NCI-H526 (cell line): ENCODE results near the gene C1orf185.
"Not testable (repeated sequence)": the region's sequence is repeated elsewhere in the genome, so short reads cannot be mapped to it uniquely, and the experiment has no call there.

ENCODE experiments used
- DNase-seq, 2 experiments: peaks; one replicate each; lab custom pipeline; 2025; lab: John Stamatoyannopoulos, UW

The C1orf185 gene

DNA sequence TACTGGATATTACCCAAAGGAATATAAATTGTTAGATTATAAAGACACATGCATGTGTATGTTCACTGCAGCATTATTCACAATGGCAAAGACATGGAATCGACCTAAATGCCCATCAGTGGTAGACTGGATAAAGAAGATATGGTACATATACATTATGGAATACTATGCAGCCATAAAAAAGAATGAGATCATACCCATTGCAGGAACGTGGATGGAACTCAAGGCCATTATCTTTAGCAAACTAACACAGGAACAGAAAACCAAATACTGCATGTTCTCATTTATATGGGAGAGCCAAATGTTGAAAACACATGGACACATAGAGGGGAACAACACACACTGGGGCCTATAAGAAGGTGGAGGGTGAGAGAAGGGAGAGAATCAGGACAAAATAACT is 35.7 kb downstream of the C1orf185 start:
- not testable (repeated sequence) for DNase-seq

DNA sequence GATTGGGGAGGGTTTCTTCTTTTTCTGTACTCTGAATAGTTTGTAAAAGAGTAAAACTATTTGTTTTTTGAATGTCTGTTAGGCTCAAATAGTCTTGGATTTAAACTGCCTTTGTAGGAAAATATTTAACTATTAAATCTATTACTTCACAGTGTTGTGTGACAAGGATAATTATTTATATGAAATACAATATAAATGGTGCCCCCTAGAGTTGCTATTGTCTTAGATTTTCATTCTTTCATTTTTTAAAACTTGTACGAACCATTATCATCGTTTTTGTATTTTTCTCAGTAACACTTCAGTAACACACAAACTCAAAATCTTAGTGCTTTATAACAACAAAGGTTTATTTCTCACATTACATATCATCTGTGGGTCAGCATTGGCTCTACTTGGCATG is 37.4 kb downstream of the C1orf185 start:
- DNase-seq = no peak

DNA sequence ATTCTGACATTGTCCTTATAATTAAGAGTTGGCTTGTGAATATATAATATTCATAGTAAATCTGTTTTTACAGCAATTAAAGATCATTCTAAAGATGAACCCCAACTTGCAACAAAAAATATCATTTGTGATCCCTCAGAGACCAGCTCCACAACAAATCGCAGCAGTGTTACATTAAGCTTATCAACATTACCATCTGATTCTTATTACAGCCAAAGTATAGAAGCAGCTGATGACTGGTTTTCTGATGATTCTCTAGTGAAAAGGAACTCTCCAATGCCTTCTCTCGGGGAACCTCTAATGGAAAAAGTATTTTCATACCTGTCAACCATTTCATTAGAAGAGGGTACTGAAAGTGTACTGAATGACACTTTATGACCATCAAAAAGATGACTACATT is 45.4 kb downstream of the C1orf185 start:
- DNase-seq = no peak

DNA sequence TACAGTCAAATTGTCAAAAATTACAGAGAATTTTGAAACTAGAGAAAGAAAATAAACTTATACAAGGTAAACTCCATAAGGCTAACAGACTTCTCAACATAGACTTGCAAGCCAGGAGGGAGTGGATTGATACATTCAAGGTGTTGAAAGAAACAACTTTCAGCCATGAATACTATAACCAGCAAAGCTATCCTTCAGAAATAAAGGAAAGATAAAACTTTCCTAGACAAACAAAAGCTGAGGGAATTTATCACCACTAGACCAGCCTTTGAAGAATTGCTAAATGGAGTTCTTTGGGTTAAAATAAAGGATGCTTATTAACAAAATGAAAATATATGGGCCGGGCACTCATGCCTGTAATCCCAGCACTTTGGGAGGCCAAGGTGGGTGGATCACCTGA is 52.7 kb downstream of the C1orf185 start:
- no peak for DNase-seq

DNA sequence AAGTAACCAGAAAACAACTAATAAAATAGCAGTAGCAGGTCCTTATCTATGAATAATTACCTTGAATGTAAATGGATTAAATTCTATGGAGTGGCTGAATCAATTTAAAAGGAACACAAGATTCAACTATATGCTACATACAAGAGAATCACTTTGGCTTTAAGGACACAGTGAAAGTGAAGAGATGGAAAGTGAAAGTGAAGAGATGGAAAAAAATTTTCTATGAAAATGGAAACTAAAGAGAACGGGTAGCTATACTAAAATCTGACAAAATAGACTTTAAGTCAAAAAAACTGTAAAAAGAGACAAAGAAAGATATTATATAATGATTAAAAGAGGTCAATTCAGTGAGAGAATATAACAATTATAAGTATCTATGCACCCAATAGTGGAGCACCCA is 54.7 kb downstream of the C1orf185 start:
- no peak for DNase-seq

DNA sequence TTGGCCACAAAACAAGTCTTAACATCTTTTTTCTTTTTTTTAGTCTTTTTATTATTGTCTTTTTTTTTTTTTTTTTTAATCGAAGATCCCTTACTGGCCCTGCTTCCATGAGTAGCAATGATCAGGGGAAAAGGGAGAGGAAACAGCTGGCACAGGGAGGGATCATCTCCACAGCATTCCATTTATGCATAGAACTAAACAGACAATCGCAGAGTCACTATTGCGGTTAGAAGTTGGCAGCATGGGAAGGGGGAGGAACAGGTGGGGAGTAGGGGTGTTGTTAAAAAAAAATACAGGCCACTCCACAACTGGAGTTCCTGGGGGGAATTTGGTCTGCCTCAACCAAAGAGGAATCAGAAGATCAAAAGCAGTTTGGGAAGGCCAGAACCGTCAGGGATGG is 55.4 kb downstream of the C1orf185 start:
- DNase-seq = no peak

DNA sequence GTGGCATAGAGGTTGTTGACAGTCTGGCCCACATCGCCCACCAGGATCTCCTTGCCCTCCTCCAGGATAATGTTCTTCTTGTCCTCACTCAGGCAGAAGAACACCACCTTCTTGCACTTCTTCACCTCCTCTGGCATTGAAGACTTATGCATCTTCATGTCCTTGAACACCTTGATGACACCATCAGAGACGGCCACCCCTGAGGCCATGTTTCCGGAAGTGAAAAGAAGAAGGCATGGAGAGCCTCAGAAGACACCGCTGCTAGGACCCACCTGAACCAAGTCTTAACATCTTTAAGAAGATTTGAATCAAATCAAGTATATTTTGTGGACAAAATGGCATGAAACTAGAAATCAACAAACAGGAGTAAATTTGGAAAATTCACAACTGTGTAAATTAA is 56.2 kb downstream of the C1orf185 start:
- DNase-seq = no peak

DNA sequence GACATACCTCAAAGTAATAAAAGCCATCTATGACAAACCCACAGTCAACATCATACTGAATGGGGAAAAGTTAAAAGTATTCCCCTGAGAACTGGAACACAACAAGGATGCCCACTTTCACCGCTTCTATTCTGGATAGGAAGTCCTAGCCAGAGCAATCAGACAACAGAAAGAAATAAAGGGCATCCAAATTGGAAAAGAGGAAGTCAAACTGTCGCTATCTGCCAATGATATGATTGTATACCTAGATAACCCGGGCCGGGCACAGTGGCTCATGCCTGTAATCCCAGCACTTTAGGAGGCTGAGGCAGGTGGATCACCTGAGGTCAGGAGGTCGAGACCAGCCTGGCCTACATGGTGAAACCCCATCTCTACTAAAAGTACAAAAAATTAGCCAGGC is 60.5 kb downstream of the C1orf185 start:
- not testable (repeated sequence) for DNase-seq

DNA sequence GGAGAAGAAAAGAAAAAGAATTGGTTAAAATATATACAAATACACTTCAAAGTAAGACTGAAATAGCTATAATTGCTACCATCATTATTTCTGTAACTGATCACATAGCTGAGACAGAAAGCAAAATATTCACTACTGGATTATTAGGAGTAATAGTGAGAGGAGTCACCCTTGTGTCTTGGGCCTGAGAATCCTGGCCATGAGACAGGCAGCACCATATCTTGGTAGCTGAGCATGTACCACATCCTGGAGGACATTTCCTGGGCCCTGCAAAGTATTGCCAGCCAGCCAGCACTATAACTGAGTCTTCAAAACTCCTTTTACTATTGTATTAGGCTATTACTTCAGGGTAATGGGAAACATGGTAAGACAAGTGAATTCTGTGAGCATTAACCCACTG is 63.5 kb downstream of the C1orf185 start:
- no peak for DNase-seq

DNA sequence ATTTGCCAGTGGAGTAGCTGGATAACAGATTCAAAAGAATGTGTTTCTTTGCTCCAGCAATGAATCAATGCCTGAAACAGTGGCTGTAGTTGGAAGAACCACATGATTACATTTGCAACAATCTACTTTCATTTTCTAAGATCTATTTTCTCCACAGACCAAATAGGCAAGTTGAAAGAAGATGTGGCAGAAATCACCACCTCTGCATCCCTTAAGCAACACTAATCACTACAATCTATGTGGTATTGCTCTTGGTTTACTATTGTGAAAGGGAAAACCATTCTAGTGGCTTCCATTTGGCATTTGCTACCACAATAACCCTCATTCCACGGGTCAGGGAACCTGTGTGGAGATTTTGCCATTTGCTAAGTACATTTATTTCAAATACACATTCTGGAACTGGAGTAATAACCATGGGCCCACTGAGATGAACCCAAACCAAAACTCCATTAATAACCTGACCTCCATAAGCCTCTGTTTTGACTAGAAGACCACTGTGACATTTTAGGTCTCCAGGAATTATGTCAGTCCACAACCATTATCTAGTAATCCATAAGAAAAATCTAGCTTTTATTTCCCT is 66.3 kb downstream of the C1orf185 start:
- DNase-seq = no peak

DNA sequence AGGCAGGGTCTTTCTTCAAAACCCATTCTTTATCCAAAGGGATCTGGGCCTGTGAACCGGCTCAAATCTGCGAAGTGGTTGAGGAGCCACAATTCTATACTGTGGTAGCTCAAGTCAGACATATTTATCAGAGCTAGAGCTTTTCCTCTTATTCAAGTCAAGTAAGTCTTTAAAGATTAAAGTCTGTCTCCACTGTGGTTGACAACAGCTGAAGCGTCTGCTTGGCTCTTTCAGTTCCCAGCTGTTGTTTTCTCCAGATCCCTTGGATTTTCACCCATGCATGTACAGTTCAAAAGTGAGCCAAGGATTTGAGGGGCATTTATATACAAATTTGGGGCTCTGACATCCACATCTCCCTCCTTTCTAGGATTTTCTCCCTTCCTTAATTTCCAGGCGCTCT is 66.9 kb downstream of the C1orf185 start:
- DNase-seq = no peak

DNA sequence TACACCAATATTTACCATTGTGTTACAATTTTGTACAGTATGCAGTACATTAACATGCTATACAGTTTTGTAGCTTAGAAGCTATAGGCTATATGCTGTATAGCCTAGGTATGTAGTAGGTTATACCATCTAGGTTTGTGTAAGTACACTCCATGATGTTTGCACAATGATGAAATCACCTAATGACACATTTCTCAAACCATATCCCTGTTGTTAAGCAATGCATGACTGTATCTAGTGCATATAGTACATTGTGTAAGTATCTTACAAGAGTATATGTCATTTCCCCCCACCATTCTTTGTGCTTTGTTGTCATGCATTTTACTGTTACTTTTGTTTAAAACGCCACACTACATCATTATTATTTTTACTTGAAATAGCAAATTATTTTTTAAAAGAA is 68.3 kb downstream of the C1orf185 start:
- DNase-seq = no peak

DNA sequence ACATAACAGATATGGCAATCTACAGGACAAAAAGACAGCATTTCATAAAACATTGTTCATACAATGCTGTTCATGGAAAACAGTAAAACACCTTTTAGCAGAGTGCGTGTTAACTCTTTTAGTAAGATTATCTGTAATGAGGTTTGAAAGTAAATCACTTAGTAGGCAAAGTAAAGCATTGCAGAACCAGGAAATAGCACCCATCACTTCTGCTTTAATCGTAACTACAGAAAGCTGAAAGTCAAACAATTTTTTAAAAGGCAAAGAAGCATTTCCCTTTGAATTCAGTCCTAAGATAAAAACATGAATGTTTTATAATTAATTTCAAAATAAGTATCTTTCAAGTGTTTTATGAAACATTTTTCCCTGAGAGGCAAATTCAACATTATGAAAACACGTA is 70.8 kb downstream of the C1orf185 start:
- DNase-seq = no peak

DNA sequence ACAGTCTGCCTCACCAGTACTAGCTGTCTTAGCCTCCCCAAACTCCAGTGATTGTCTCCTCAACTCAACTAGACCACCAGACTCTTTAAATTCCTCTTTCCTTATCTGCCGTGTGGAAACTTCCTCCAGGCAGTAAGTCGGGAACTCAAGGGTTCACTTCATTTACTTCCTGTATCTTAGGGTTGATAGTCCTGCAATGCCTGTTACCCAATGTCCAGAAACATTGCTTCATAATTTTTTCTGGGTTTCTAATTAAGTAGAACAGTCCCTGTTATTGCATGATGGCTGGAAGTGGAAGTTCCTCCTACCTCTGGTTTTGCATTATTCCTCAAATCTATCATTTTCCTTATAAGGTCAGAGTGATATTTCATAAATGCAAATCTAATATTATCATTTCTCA is 73.2 kb downstream of the C1orf185 start:
- no peak for DNase-seq

DNA sequence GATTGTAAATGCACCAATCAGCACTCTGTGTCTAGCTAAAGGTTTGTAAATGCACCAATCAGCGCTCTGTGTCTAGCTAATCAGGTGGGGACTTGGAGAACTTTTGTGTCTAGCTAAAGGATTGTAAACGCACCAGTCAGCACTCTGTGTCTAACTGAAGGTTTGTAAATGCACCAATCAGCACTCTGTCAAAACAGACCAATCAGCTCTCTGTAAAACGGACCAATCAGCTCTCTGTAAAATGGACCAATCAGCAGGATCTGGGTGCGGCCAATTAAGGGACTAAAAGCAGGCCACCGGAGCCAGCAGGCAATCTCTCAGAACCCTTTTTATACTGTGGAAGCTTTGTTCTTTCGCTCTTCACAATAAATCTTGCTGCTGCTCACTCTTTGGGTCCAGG is 76.0 kb downstream of the C1orf185 start:
- not testable (repeated sequence) for DNase-seq

DNA sequence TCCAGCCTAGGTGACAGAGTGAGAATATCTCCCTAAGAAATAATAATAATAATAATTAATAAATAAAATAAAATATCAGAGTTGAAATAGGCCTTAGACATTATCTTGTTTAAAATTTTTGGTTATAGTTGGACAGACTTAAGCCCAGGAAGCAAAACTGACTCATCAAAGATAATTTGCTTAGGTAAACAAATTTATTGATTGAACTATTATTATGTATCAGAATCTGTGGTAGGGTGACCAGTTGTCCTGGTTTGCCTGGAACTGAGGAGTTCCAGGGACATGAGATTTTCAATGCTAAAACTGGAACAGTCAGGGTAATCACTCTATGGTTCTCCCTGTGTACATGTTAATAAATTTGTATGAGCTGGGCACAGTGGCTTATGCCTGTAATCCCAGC is 86.2 kb downstream of the C1orf185 start:
- DNase-seq = no peak

DNA sequence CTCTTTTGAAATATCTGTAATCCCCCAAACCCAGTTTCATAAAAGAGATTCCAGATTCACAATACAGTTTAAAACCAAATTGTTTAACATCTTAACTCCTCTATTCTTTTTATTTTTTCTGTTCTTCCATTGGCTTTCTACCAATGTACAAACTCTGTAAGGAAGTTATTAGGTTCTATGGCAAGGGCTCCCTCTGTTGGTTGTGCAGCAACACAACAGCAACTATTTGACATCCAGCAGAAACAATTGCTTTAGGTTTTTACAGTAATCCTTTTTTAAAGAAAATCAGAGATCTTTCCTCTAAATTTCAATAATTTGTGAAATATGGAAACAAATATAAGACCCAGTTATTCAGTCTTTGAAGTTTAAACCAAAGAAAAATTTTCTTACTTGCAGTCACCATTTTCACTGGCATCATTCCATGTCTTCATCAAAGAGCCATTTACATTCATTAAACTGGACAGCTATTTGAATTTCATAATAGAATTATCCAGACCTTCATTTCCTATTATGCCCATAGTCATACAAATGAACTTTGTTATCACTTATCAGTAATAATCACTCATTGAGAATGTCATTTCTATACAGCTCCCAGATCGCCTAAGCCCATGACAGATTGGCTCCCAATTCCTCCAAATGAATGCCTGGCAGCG is 87.5 kb downstream of the C1orf185 start:
- peak; percentile 28 to 65 for DNase-seq

DNA sequence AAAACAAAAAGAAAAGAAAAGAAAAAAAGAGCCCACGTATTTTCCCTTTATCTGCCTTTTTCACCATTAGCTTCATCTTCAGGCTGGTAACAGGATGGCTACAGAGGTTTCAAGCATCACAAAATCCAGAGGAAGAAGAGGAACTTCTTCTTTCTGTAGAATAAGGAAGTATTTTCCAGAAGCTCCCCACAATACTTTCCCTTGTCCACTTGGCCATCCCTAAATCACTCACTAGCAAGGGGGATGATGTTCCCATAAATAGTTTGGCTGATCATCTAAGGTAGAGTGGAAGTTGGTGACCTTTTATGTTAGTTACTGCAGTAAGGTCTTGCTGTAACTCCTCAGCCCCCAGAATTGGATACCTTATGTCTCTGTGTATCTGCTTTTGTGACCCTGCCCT is 88.9 kb downstream of the C1orf185 start:
- DNase-seq = no peak

DNA sequence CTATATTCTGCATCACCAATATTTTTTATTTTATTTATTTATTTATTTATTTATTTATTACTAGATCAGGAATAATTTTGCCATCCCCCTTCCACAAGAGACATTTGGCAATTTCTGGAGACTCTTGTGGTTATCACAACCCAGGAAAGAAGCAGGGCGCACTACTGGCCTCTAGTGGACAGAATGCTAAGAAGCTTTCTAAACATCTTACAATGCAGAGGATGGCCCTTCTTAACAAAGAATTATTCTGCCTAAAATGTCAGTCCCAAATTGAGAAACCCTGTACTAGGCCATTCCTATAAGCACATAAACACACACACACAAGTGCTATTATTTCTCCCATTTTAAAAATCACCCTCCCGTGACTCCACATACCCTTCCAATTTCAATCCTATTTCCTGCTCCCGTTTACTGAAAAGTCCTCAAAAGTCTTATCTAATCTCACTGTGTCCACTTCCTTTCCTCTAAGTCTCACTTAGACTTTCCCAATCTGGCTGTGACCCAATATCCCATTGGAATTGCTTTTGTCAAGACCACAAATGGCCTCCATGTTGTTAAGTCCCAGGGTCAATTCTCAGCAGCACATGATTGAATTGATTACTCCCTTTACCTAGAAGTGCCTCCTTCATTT is 90.3 kb downstream of the C1orf185 start:
- peak; percentile 20 to 72 for DNase-seq

DNA sequence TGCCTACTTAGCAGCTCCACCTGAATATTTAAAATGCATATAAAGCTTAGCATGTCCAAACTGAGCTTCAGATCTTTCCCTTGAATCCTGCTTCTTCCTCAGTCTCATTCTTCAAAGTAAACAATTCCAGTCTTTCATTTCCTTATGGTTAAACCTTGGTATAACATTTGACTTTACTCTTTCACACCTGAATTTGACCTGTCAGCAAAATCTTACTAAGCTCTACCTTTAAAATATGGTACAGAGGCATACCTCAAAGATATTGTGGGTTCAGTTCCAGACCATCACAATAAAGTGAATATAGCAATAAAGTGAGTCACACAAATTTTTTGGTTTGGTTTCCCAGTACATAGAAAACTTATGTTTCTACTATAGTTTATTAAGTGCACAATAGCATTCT is 91.5 kb downstream of the C1orf185 start:
- DNase-seq = no peak
